Dermis lymphatic vessel endothelial cell (primary cell): ENCODE data around the gene EPB41L1. TPM values are rescaled to one million over a fixed set of nuclear protein-coding genes. Genes with fewer than 3 reads are reported as not detected.

Source experiments
- total RNA-seq: library from RNA; depleted of rRNA; stranded (reverse); fragments of >200 nt; gene quantifications from 2 replicates; pipeline ENCODE4 v1.2.1, GENCODE V29; 2014

The EPB41L1 gene
- 14.4 and 18.3 TPM in 2 replicates for total RNA-seq

DNA sequence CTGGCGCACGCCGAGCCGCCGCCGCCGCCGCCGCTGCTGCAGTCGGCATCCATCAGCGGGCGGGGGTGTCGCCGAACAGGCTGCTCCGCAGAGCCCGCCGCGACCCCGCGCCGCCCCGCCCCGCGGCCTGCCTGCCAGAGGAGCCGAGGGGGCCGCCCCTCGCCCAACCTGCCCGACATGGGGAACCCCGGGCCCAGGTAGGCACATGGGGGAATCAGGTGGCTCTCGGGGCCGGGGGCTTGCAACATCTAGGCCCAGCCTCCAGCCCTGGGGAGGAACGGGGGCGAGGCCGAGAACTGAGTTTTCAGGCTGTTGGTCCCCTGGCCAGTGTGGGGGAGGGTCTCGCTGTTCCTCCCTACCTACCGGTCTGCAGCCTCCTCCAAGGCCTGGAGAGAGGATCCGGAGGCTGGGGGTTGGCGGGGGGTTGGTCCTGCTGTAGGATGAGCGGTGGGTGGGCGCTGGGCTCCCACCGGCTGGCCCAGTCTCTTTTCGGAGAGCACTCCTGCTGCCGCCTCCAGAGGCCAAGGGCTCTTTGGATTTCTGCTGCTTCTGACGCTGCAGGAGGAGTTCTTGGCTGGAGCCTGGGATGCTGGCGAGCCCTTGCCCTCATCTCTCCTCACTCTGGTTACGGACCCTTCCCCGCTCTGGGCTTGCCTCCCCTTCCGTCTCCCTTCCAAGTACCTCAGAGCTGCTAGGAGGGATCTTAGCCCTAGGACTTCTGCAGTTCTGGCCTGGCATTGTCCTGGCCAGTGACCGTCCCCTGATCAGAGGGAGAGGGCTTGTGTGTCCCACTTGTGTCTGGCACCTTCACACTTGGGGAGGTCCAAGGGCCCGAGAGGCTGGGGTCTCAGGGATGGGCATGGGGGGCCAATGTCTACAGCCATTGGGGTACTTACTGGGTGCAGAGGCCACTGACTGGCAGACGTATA is at the start of gene EPB41L1:
TSS of gene EPB41L1 (plus strand) at position 41 of the 929 bp plus-strand sequence. CDS start 19,038 bp downstream, outside the sequence.

DNA sequence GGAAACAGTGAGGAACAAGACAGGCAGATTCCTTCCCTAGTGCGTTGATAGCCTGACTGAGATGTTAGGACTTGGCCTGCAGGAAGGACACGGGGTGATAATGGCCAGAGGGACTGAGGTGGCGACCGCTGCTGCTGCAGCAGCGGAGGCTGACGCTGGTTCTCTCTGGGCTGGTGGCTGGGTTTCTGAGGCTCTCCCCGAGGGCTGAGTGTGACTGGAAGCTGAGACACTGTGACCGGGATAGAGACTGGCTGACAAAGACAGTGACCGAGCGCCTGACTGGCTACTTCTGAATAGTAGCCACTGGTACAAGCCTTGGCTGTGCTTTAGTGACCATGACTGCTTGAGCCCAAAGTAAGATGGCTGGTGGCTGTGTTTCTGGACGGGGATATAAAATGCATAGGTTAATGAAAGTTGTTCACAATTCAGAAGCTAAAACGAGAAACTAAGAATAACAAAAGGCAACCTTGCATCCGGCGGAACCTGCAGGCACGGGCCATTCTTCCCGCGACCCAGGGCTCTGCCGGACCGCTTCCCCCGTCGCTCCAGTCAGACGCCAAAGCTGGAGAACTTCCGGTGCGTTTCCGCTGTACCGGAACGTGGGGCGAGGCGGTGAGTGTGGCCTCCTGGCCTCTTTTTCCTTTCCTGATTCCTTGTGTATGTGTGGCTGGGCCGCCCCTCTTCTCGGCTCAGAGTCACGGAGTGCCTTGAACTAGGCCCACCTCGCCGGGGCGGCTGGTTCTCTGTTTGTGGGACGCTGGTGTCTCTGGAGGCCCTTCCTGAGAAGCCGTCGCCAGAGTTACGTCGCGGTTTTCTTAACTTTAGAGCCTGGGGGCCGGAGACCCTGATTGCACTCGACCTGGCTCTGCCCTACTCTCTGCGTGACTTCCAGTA is 81.6 kb downstream of the EPB41L1 start, which contains the start of gene AAR2:
TSS of gene AAR2 (plus strand) at position 587 of the 894 bp plus-strand sequence. CDS start 3,391 bp downstream, outside the sequence.

Other genes starting within 250 kb of the EPB41L1 start
- gene SCAND1, start 200.2 kb upstream of the EPB41L1 start, total RNA-seq: 48.0 and 62.0 TPM in 2 replicates
- gene CNBD2, start 186.2 kb upstream of the EPB41L1 start, total RNA-seq: 5.1 and 7.2 TPM in 2 replicates
- 26.0 and 26.3 TPM in 2 replicates for gene AAR2, start 81.7 kb downstream of the EPB41L1 start, total RNA-seq
- gene DLGAP4, start 151.6 kb downstream of the EPB41L1 start, total RNA-seq: 10.4 and 11.6 TPM in 2 replicates